ENCODE results near the gene PGM1.

DNA sequence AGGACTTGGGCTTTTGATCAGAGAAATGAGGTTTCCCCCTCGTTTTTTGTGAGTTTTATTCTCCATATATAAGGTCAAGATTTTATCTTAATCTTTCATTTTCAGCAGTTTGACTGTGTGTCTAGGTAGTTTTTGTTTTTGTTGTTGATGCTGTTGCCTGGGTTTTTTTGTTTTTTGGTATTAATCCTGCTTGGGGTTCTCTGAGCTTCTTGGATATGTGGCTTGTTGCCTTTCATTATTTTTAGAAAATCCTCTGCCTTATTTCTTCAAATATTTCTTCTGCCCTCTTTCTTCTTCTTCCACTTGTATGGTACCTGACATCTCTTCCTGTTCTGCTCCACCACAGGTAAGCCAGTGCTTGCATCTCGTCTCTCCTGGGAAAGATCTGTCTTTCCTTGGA, 44.9 kb upstream of the PGM1 start:
- TF ChIP-seq POLR2A (IDR thresholded peaks at IDR 0.05; ENCODE audit: low read depth): no peak
- TF ChIP-seq CTCF (IDR thresholded peaks at IDR 0.05): no peak
